HG03520 (cell line): ENCODE data around the gene UROC1.

ENCODE experiments used
- ATAC-seq: cut with Tn5 transposase; IDR thresholded peaks from one replicate; pipeline ENCODE4 v1.9.1; 2021; ENCODE audit warnings: mild to moderate bottlenecking, moderate library complexity; ENCODE audit not compliant: unreplicated experiment

The UROC1 gene

DNA sequence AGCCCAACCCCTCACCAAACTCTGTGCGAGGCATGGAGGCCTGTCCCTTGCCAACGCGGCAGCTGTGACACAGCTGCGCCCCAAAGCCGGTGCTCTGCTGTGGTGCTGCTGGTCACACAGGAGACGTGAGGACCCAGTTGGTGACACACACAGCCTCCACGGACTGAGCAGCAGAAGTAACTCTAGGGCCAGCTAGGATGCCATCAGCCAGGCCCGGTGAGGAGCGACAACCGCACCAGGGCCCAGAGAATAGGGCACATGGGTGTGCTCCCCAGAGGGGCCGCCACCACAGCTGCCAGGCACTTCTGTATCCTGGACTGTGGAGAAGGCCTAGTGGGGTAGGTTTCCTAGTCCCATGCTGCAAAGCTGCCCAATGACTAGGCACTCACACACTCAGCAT is 52.6 kb downstream of the UROC1 start:
- ATAC-seq = no peak

DNA sequence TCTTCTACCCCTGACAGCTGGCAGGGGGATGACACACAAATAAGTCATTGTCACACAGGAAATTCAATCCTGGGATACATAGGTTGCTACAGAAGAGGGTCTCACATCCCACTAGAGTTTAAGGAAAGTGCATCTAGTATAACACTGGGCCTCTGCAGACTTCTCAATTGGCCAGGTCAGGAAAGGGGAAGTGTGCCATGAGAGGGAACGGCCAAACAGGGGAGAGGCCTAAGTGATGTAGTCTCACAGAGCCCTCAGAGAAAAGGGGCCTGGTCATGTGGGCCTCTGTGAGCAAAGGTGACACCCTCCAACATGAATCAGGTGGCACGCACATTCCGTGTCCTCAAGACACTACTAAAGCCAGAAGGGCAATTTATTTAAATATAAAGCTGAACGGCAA is 53.1 kb downstream of the UROC1 start:
- no peak for ATAC-seq

DNA sequence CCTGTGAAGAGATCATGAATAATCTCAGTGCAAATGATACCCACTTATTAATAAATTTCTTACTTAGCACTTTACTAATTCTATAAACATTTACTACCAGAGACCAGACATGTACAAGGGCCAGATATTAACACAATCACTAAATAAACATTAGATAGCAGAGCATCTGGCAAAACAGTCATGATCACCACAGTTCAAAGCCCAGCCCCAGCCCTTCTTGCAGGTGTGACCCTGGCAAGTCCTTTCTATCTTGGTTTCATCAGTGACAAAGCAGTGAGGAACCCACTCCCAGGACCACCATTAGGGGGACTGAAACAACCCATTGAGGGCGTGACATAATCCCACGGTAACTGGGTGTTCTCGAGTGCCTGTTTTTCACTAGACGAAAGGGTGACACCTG is 53.5 kb downstream of the UROC1 start:
- no peak for ATAC-seq

DNA sequence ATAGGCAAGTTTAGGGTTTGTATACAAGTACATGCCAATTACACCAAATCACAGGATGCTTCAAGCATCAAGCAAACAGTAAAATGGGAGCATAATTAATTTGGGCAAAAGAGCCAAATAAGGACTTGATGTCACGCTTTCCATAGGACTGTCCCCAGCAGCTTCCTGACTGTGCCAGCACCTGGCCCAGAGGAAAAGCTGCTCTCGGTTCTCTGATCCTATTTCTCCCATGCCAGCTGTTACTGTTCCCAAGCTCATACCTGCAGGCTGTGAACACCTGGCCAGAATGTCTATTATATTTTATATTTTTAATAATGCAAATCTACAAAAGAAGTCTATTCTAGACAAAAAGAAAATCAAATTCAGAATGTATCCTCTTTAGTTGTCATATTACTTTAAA is 54.1 kb downstream of the UROC1 start:
- no peak for ATAC-seq

DNA sequence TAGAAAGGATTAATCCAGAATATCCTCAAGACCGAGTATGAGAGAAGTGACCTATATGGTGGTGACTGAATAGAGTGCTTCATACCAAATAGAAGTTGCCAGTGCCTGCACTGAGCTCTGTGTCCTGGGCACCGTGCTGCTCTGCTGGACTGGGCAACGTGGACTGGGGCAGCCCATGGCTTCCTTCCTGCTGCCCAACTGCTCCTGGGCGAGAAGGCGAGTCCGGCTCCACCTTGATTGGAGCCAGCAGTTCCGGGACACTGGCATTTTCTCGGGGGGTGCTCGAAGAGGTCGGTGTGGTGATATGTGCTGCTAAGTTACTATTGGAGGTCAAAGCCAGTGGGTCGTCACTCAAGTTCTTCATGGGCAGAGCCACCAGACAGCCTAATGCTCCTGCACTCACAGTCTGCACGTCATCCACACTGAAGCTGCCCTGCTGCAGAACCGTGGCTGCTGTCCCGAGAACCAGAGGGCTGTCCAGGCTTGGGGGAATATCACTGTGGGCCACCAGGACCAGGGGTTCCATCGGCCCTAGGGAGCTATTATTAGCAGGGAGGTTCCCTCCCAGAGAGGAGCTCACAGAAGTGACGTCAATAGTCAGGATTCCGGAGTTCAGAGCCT is 56.0 kb downstream of the UROC1 start:
- ATAC-seq = no peak

DNA sequence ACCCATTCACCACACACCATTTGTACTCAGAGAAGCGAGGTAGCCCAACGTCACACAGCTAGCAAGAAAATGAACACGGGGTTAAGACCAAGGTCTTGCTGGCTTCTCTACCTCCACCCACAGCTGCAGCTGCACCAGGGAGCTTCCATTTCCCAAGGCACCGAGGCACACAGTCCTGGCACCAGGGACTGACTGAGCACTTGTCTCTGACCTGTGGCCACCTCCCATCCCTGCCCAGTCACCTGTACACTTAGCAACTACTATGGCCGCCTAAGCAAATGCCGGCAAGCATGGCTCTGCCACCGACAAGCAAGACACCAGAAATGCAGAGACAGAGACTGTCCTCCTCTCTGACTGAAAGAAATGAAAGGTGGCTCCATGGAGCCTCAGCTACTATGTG is 57.2 kb downstream of the UROC1 start:
- no peak for ATAC-seq

DNA sequence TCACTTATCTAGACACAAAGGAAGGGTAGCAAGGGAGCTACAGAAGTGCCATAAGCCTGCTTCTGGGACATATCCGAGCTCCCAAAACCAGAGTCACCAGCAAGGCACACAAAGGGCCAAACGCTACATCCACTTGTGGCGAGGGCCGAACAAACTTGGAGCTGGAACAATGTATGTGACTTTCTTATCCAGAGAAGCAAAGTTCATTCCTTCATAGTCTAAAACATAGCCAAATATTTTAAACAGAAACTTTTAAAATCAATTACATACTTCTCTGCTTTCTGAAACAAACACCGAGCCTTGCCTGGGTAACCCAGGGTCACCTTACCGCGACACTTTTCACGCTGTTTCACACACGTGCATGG is 57.8 kb downstream of the UROC1 start:
- ATAC-seq = no peak

DNA sequence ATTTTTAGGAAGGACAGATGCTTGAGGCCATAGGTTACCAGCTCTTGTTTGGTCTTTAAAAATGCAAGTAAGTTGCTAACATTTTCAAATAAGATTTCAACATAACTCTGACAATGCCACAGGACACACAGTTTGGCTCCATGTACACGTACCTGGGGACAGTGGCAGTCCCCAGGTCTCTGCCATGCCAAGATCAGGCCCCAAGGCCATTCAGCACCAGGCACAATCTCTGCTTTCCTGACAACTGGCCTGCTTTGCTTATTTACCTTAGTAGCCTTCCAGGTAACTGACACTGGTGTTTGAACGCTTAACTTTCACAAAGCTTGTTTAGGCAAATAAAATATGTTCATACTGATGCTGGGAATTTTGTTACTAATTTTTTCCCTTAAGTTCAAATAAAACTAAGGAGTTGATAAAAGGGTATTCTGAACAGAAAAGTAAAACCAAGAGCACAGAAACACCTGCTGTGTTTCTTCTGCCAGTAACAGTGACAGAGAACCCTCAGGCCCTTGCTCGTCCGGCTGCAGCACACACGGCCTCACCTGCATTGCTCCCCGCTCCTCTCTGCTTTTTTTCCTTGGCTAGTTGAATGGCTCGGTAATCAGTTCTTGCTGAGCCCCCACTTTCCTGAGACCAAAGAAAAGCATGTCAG is 58.3 kb downstream of the UROC1 start:
- no peak for ATAC-seq

DNA sequence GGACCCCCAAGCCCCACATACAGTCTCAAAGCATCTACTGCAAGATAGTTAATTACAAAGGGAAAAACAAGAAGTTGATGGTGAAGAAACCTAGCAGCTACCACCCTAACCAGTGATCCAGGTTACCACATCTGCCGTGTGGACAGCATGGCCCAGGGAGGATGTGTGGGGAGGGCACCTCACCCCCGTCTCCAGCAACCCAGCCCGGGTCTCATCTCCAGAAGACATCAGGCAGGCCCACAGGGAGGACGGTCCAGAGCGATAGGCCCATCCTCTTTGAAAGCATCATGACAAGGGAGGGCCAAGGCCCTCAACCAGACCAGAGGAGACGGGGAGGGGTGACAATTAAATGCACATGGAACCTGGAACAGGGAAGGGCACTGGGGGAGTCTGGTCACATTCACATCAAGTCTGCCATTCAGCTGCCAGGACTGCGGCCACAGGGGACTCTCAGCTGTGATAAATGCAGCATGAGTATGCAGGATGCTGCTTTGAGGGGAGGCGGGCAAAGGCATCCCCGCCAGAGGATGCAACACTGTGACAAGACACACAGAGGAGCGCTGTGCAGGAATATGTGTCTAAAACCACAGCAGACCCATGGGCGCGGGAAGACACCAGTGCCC is 60.7 kb downstream of the UROC1 start:
- no peak for ATAC-seq

DNA sequence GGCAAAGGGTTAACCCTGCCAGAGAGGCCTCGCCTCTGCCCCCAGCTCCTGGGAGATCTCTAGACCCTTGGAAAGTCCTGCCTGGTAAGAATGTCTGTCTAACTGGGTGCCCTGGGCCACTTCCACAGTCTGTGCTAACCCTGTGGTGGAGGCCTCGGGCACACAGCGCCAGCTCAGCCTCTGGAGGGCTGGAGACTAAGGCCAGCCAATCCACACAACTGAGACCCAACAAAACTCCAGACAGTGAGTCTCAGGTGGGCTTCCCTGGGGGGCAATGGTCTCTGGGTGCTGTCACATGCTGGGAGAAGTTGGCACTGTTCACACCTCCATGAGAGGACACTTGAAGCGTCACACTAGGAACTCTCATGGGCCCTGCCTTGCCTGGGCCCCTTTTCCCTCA is 61.4 kb downstream of the UROC1 start:
- no peak for ATAC-seq

DNA sequence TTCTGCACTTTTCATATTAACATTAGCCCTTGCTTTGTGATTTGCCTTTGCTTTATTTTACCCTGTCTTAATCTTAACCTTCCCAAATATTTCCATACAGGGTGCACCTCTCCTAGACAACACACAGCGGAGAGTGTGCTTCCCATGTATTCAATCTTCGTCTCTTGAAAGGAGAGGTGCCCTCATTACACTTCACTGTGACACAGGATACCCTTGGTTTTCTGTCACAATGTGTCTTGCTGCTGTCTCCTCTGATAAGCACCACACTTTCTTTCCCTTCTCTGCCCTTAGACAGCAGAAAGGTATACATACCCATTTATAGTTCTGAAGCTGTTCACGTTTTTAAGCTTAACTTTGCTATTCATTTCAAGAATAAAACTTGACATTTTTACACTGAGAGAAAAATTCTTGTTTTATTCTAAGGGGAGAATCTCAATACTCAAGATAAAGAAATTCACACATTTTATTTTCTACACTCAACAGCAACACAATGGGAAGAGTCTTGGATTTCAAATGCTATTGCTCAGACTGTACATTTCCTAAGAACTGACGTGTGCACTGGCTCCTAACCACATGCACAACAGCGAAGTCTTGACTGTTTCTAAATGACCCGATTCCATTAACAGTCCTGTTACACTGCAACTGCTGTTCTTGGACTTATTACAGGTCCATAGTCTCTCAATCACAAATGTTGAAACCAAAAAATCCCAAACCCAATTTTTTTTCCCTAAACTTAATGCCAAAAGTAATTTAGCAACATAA is 63.0 kb downstream of the UROC1 start:
- ATAC-seq = no peak

DNA sequence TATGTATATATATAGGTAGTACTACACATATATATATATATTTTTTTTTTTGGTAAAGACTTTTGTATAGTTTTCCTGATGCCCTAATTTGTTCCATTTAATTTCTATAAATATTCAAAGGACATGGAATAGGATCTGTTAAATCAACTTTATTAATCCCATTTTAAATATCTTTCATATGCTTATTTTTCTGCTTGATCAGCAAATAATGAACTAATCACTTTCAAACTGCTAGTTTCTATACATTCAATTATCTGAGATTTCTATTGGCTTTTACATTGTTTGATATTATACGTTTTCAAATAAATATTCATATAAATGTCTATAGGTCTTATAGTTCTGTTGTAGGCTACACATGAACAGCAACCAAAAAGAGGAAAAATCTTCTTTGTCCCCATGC is 63.5 kb downstream of the UROC1 start:
- ATAC-seq = no peak

DNA sequence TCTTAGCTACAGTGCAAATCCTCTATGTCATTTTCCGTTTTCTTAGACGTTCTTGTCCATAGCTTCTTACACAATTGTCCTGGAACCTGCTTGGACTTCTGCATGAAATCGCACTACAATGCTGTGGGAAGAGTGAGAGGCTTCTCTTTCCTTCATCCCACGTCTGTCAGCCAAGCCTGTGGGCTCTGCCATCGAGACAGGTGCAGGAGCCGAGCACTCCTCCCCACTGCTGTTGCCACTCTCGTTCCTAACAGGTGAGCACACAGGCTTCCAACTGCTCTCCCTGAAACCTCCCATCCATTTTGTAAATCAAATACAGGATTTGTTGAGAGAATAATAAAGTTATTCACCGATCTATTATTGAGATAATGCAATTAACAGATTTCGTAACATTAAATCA is 65.4 kb downstream of the UROC1 start:
- no peak for ATAC-seq

DNA sequence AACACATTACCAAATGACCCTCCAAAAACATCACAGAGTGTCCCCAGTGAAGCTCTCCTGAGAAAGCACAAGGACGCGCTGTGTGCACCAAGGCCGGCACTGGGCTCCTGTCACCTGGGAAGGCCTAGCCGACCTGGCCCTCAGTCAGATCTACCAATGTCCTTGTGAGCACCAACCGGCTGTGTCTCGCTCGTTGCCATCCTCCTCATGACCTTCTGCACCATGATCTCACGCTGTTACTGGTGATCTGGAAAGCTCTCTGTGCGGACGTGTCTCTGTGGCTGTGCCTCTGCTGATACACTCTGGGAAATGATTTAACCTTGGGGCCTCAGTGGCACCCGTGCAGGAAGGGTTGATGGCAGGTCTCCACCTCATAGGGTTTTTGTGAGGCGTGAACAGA is 66.1 kb downstream of the UROC1 start:
- no peak for ATAC-seq

DNA sequence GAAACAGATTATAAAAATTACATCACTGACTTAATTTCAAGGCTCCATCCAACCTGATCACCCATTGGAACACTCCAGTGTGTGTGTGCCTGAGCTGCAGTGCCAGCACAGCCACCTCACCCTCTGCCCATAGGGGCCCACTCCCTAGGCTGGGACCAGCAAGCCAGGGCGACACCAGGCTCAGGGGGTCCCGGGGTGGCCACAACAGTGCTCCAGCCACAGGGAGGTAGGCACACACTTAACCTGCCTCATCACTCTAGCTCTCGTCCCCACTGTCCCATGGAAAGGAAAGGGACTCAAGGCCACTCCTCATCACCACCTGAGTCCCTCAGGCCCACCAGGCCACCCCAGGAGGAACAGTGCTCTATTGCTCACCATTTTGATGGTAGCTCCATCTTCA is 66.8 kb downstream of the UROC1 start:
- no peak for ATAC-seq

DNA sequence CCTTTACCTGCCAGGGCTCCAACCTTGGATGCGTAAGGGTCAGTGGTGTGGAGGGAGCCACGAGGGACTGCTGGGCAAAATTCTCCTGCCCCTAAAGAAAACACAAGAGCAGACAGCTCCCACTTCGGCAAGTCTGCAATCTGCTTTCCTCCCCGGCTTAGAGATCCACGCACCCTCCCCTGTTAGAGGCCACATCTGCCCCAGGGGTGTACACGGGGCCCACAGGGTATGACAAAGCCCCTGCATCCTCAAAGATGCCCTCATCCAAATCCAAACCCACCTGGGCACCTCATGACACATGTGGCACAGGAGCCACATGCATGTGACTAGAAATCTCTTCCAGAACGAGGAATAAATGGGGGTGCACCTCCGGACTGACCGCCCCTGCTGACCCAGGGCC is 67.4 kb downstream of the UROC1 start:
- no peak for ATAC-seq

DNA sequence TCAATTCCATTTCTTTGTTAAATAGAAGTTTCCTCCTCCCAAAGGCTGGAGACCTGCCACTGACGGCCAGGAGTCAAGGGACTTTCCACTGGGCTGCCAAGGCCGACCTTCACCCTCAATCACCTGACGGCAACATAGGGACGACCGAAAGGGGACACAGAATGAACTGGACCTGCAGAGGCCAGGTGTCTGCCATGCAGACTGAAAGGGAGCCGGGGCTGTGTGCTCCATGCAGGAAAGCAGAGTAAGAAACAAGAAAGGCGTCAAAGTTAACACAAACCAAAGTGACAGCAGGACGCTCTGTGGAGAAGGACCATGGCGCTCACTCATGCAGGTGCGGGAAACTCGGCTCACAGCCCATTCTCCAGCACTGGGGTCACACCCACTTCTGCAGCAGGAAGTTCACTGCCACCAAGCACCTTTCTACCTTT is 67.9 kb downstream of the UROC1 start:
- no peak for ATAC-seq

DNA sequence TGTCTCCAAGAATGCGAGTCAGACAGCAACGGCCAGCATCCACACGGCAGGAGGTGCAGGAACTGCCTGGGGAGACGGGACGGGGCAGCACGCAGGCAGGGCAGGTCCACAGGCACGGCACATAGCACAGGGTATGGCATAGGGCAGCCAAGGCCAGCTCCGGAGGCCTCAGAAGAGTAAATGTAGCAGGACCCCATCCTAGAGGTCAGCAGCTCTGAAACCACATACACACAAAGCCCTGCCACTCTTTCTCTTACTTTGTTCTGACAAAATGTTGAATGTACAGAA is 68.7 kb downstream of the UROC1 start:
- ATAC-seq = no peak

DNA sequence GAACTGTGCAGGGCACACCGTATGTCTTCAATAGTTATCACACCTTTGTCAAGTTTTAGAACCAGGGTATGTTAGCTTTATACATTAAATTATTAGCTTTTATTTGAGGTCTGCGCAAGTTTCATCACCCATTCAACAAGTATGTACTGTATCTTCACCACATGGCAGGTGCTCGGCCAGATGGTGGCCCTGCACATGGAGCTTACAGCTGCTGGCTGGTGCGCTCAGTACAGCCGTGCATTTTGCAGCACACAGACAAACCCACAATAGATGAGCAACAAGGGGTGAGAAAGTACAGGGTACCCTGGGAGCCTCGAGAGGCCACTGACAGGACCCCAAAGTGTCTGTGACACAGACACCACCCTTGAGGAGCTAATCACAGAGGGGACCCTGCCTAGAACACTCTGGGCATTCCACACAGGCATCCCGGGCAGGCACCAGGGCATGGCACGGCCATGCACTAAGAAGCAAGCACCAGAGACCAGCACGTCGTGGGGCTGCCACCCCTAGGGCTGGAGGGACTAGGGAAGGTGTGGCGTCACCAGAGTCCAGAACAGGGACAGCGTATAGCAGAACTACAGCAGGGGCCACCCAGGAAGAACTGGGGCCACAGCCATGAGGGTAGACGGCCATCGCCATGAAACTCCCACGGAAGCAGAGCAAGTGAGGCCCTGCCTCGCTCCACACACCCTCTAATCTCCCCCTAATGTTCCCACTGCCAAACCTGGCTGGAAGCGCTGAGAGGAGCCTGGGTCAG is 69.3 kb downstream of the UROC1 start:
- ATAC-seq = no peak

DNA sequence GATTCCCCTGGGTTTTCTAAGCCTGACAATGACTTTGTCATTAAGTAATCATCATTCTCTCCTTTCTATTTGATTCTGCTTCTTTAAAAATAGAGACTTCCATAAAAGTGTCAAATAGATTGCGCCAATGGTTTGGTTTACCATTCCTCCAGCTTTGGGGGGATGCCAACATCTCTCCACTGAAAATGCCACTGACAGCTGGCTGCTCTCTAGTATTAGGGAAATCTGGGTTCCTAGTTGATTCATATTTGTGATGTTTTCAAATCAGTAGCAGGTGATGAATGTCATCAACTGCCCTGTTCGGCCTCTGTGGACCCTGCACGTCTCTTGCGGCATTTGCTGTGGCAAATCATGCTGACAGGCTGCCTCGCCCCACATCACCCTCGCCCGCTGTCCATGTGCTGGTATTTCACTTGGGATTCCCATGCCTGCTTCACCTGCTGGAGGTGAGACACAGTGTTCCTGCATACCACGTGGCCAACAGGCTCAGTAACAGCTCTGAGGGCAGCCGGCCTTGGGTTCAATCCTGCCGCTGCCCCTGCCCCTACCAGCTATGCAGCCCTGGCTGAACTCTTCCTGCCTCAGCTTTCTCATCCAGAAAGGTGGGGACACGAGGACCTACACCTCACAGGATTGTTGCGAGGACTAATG is 70.0 kb downstream of the UROC1 start:
- no peak for ATAC-seq

DNA sequence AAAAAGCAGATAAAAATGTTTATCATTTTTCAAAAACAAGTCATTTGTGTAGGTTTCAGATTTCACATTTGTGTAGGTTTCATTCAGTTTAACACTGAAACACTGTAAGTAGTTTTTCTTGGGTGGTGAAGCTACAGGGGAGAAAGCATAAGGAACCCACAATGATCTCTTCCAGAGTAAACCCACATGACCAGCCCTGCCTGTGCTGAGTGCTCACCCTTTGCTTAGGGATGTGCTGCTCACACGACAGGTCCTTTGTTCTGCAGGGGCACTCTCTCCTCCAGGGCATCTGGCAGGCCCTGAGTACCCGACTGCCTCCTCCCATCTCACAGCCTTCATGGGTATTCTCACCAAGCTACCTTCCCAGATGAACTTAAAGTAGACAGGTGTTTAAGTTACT is 70.8 kb downstream of the UROC1 start:
- ATAC-seq = no peak
